Psoas muscle (tissue), 8 donors: ENCODE results near the gene ZNF791. TPM values are rescaled to one million over a fixed set of nuclear protein-coding genes. Genes with fewer than 3 reads are reported as not detected.
A peak's percentile ranks its signal among the peaks of the same experiment; 100 is the strongest.
"Not testable (repeated sequence)": the region's sequence is repeated elsewhere in the genome, so short reads cannot be mapped to it uniquely, and the experiment has no call there.

Source experiments
- ATAC-seq, 4 donors: fragments of 200-7000 bp; cut with Tn5 transposase; one replicate each; pipeline ENCODE4 v1.9.1; 2020; ENCODE audit warnings: moderate library complexity in 3 of 4, mild to moderate bottlenecking in 2 of 4
- DNase-seq, 2 donors: peaks; one replicate each; pipeline ENCODE4 v3.0.0-alpha.2; 2020
- H3K27ac ChIP-seq: fragments of 200-600 bp; one replicate; pipeline ENCODE4 v1.8.0; 2022
- H3K27me3 ChIP-seq, 3 donors: fragments of 200-600 bp in 1 of 3; one replicate each; pipeline versions ENCODE4 v1.6.1 to v1.8.0; 2013 to 2022; ENCODE audit warnings: low read length in 2 of 3, mild to moderate bottlenecking in 2 of 3, moderate library complexity in 1 of 3; ENCODE audit not compliant: insufficient read depth in 3 of 3
- H3K36me3 ChIP-seq, 2 donors: fragments of 200-600 bp in 1 of 2; one replicate each; pipeline versions ENCODE4 v1.6.1 to v1.8.0; 2013 to 2022; ENCODE audit warnings: low read depth in 1 of 2, mild to moderate bottlenecking in 1 of 2, moderate library complexity in 1 of 2; ENCODE audit not compliant: insufficient read depth in 1 of 2
- H3K4me1 ChIP-seq: fragments of 200-600 bp; one replicate; pipeline ENCODE4 v1.8.0; 2022
- H3K4me3 ChIP-seq: fragments of 200-600 bp; one replicate; pipeline ENCODE4 v1.8.0; 2022; ENCODE audit warnings: mild to moderate bottlenecking
- H3K9me3 ChIP-seq: fragments of 200-600 bp; one replicate; pipeline ENCODE4 v1.8.0; 2022
- CTCF ChIP-seq: fragments of 200-600 bp; IDR thresholded peaks from one replicate; pipeline ENCODE4 v1.8.0; 2022; ENCODE audit warnings: antibody characterized with exemption
- WGBS, 3 donors: extraction: QIAGEN DNeasy Blood & Tissue Kit; methylation state at CpG; one replicate each; pipeline versions ENCODE4 v1.1.6 to v1.1.7; 2013; 5-methylcytosine and 5-hydroxymethylcytosine counted together
- intact Hi-C, 2 donors: fragments of 100-400 bp; cut with DNase I; formaldehyde crosslinking; loops; one replicate each; pipeline versions ENCODE4 v1.11.0 to v1.14.2; 2022
- long read RNA-seq, 2 donors: library from polyadenylated mRNA; unstranded; transcript quantifications; one replicate each; pipeline ENCODE4 v2.0.0, GENCODE V29; 2021
- polyA plus RNA-seq, 3 donors: library from polyadenylated mRNA; stranded (reverse); fragments of 200-250 nt; gene quantifications; one replicate each; pipeline ENCODE4 v1.2.3, GENCODE V29; 2013
- total RNA-seq, 4 donors: library from RNA; stranded (reverse); fragmentation: NEBNext Ultra II Directional in 2 of 4; extraction: Animal tissue kit (Norgen Biotek cat#: 25700) in 2 of 4; gene quantifications; one replicate each; pipeline versions ENCODE4 v1.2.1 to v1.2.4, GENCODE V29; 2021 to 2023
- donor health status: healthy with polysubstance abuse.
- donor health status: DM: no; HTN: no; CAD: no; lungs with moderate emphysema.
- donor health status: Bipolar disorder and iron deficiency.
- donor health status: healthy.
- donor health status: DM: yes; HTN: yes; CAD: no.
- donor health status: DM: no; HTN: no; CAD: no.
- donor health status: DM: no; HTN: no; CAD: no.
- donor health status: DM: yes; HTN: yes; CAD: no.

The ZNF791 gene
- total RNA-seq (10 to 100 TPM in 2 of 4 donors, 1 to 10 TPM in 2; 8.7 to 18.9 (median 10.9) TPM), polyA plus RNA-seq (1 to 10 TPM; 4.1 to 8.8 (median 4.3) TPM)
- long read RNA-seq, donor 1: 0 reads
- long read RNA-seq, donor 2, full-length matches to known transcripts: 7 of 12 reads
- long read RNA-seq, donor 2, partial matches to known transcripts: 1 of 12 reads
- long read RNA-seq, donor 2, other reads (novel, unspliced or antisense): 4 of 12 reads

- WGBS, 3 donors: 0 to 1% (median 0%) methylated on average over 58 to 61 of the region's 61 CpGs
- intact Hi-C loops: loop anchor here in 1 of 2 donors (1.0 kb wide), 1 partner anchor 59 kb away; the partner anchor contains the start of gene ZNF564
- DNase-seq (peak; percentile 97 to 99), ATAC-seq (peak; percentile 98 to 100 (median 99))
- TF ChIP-seq CTCF: no peak
- Histone ChIP-seq H3K27me3 (no peaks in the 10 kb centered on the region), H3K4me1 (peaks cover 37% of the 10 kb centered on the region), H3K4me3 (peak within 1 kb of the TSS; percentile 100), H3K36me3 (peaks cover 0 to 58% of the 10 kb centered on the region in 2 donors), H3K27ac (peak within 1 kb of the TSS; percentile 100), H3K9me3 (no peaks in the 10 kb centered on the region)
Measured at GRCh38 chr19:12610540-12611360, at the start of gene ZNF791, which contains the start of gene ZNF490. Gene ZNF791 (plus strand): TSS chr19:12610920. CDS start chr19:12611080, 160 bp downstream. Gene ZNF490 (minus strand): TSS chr19:12610813. CDS start chr19:12610680, 133 bp downstream.

- Histone ChIP-seq H3K4me1 (no peaks in the 10 kb centered on the region), H3K4me3 (no peak overlapping the region), H3K36me3 (no peaks in the 10 kb centered on the region), H3K27me3 (no peaks in the 10 kb centered on the region), H3K27ac (no peak overlapping the region), H3K9me3 (no peaks in the 10 kb centered on the region)
- intact Hi-C loops: loop anchor here (5.0 to 10.0 kb wide), 2 partner anchors 108 to 111 kb away; no protein-coding TSS in a partner anchor
- ATAC-seq (peak; percentile 85 to 96 (median 86)), DNase-seq (peak; percentile 86 to 91)
- TF ChIP-seq CTCF: peak; percentile 92
- 19 to 22% (median 21%) methylated on average over 19 of the region's 19 CpGs for WGBS, 3 donors
Measured at GRCh38 chr19:12564016-12564664, 46.6 kb upstream of the ZNF791 start.

- H3K36me3 ChIP-seq, DNase-seq, H3K4me3 ChIP-seq, H3K4me1 ChIP-seq, H3K27ac ChIP-seq, H3K27me3 ChIP-seq, ATAC-seq, H3K9me3 ChIP-seq: not testable (repeated sequence)
- WGBS, 3 donors: 85 to 95% (median 89%) methylated on average over 5 of the region's 5 CpGs
- intact Hi-C loops: loop anchor here in 1 of 2 donors (10.0 kb wide), 1 partner anchor 108 kb away; no protein-coding TSS in a partner anchor
Measured at GRCh38 chr19:12566380-12566779, 44.3 kb upstream of the ZNF791 start.

- no peak for TF ChIP-seq CTCF
- intact Hi-C loops: loop anchor here in 1 of 2 donors (10.0 kb wide), 1 partner anchor 107 kb away; no protein-coding TSS in a partner anchor
- WGBS, 3 donors: 80 to 88% (median 81%) methylated on average over 4 of the region's 4 CpGs
Measured at GRCh38 chr19:12567951-12568350, 42.8 kb upstream of the ZNF791 start.

More at GRCh38 chr19:12567951-12568350, 42.8 kb upstream of the ZNF791 start:
- DNase-seq (no peak), ATAC-seq (no peak)
- Histone ChIP-seq H3K36me3 (no peaks in the 10 kb centered on the region), H3K27me3 (no peaks in the 10 kb centered on the region), H3K9me3 (no peaks in the 10 kb centered on the region), H3K27ac (no peak overlapping the region), H3K4me1 (no peaks in the 10 kb centered on the region), H3K4me3 (no peak overlapping the region)
